HG02840 (cell line): ENCODE data around the gene ZNF280C.
"Not testable (repeated sequence)": the region's sequence is repeated elsewhere in the genome, so short reads cannot be mapped to it uniquely, and the experiment has no call there.

ENCODE experiments used
- ATAC-seq: cut with Tn5 transposase; IDR thresholded peaks from one replicate; pipeline ENCODE4 v1.9.1; 2021; ENCODE audit warnings: mild to moderate bottlenecking, moderate library complexity, moderate number of reproducible peaks; ENCODE audit not compliant: unreplicated experiment, low FRiP score

The ZNF280C gene

DNA sequence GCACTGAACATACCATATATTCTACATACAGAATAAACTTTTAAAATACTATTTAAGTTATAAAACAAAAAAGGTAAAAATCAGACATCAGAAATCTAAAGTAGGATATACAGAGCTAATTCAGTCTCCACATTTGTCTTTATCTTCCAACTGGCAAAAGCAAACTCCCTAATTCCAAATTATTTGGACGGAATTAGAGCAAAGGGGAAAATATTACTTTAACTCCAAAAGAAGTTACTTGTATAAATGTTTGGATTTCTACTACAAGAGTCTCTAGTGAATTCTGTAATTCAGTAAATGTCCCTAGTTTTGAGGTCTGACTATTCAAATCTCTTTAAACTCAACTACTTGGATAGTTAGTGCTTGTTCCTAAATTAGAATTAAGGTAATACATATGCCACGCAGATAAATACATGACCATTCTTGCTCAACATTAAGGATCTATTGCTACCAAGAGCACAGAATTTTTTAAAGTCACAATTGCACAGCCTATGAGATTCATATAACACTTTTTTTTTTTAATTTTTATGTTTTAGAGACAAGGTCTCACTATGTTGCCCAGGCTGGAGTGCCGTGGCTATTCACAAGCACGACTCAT, 7.3 kb downstream of the ZNF280C start:
- no peak for ATAC-seq

DNA sequence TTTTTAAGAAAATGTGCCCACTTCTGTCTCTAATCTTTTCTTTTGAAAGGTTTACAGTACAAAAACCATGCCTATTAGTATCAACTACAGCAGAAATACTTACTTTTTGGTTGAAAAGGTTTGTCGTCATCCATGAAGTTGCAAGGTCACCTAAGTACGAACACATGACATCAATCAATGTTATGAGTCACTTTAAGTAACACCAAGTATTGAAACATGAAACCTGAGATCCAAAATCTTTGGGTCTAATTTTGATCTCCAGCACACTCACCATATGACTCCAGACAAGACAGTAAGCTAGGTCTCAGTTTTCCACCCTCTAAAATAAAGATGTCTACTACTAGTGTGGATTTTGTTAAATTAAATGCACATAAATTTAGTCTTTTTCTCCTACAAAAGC, 8.4 kb downstream of the ZNF280C start:
- no peak for ATAC-seq

DNA sequence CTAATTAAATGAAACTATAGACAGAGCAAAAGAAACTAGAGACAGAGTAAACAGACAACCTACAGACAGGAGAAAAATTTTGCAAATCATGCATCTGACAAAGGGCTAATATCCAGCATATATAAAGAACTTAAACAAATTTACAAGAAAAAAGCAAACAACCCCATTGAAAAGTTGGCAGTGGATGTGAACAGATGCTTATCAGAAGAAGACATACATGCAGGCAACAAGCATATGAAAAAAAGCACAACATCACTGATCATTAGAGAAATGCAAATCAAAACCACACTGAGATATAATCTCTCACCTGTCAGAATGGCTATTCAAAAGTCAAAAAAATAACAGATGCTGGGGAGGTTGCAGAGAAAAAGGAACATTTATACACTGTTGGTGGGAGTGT, 14.8 kb downstream of the ZNF280C start:
- ATAC-seq: no peak

DNA sequence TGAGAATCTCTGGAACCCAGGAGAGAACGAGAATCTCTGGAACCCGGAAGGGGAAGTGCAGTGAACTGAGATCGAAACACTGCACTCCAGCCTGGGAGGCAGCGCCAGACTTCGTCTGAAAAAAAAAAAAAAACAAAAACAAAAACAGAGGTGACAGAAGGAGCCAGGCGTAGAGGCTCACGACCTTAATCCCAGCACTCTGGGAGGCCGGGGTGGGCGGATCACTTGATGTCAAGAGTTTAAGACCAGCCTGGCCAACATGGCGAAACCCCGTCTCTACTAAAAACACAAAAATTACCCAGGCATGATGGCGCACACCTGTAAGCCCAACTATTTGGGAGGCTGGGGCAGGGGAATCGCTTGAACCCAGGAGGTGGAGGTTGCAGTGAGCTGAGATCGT, 17.0 kb downstream of the ZNF280C start:
- no peak for ATAC-seq

DNA sequence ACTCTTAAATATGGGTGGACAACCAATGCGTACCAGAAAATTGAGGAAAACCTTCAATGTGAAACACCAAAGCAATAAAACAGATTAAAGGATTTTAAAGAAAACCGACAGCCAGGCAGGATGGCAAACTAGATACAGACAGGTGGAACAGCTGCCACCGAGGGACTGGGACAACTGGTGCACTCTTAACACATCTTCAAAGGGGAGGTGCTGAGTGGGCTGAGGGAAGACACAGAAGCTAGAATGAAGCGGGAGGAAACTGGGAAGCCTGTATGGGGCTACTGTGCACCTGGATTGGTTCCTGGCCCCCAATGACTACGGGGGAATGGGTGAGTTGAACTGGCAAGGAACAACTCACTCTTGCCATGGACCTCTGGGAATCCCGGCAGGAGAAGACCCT, 20.7 kb downstream of the ZNF280C start:
- ATAC-seq: no peak

DNA sequence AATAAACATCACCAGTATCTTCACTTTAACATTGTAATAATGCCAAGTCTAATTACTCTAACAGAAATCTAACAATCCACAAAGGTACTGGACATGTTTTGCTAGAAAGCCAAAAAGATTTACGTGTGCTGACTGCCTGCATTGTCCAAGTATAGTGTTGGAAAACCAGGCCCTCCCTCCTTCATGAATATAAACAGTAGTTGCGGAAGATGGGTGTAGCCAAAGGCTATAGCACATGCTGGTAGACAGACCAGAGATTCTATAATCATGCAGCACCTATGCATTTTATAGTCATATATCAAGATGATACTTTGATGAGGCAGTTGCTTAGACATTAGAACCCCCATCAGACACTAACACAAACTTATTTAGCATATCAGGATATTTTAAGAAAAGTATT, 22.6 kb downstream of the ZNF280C start:
- no peak for ATAC-seq

DNA sequence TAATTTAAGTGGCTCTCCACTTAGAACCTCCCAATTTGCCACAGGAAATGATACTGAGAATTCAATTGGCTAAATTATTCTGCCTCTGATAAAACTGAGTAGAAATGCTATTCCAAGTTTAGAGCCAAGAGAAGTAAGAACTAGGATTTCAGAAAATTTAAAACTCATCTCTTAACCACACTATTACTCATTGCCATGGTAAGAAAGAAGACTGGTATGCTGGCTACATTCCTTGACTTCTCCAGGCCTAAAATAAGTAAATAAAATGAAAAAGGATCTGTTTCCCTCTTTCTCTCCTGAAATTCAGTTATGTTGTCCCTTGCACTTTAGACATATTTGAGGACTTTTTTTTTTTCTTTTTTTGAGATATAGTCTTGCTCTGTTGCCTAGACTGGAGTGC, 23.3 kb downstream of the ZNF280C start:
- no peak for ATAC-seq

DNA sequence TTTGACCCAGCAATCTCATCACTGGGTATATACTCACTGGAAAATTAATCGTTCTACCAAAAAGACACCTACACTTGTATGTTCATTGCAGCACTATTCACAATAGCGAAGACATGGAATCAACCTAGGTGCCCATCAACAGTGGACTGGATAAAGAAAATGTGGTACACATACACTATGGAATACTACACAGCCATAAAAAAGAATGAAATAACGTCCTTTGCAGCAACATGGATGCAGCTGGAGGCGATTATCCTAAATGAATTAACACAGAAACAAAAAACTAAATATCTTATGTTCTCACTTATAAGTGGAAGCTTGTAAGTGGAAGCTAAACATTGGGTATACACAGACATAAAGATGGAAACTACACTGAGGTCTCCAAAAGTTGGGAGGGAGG, 37.5 kb downstream of the ZNF280C start:
- ATAC-seq: not testable (repeated sequence)

DNA sequence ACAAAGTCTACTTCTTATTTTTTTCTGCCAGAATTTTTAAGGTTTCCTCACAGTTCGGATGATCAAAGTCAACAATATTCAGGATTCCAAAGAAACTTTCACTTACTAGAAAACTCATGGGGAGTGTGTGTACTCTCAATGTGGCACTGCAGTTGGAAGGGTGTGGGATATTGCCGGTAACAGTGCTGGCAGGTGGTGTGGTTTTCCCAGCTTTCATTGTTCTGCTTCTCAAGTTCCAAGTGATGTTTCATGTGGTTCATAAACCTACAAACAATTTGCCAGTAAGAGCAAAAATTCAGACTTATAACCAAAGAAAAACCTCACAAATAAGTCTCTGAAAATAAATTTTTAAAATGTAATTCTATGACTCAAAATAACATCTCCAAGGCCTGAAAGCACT, 39.8 kb downstream of the ZNF280C start:
- ATAC-seq: no peak

DNA sequence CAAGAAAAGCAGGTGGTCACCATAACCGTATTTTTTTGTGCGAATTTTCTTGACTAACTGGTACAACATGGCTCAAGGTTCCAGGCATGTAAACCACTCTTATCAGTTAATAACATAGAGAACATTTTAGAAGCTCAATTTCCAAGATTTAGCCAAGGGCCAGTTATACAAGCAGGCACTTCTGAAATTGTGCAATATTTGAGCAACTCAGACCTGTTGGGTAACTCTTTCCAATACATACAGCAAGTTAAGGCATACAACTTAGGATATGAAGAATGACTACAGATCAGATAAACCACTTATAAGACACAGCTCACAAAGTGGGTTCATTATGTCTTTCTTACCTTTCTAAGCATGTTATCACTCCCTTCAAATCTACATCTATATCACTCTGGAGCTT, 43.9 kb downstream of the ZNF280C start:
- ATAC-seq: no peak

DNA sequence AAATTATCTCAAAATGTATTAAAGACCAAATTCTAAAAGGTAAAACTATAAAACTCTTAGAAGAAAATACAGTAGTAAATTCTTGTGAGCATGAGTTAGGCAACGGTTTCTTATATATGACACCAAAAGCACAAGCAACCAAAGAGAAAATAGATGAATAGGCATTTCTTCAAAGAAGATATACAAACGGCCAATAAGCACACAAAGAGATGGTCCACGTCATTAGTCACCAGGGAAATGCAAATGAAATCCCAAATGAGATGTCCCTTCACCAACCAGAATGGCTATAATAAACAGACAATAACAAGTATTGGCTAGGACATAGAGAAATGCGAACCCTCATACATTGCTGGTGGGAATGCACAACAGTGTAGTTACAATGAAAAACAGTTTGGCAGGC, 52.4 kb downstream of the ZNF280C start:
- ATAC-seq: no peak

DNA sequence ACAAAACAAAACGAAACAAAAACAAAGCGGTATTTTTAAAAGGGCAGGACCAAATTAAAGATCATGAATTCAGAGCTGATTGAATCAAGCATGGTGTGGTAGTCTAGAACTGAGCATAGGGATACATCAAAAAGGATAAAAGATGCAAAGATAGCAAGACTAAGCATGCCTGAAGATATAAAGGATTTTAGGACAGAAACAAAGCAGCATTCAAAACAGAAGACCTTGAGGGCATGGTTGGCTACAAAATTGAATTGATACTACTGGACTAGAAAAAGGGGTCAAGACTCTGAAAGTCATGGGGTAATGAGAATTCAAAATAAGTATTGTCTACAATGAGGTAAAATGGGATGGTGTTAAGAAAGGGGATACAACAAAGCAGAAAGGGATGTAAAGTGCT, 55.3 kb downstream of the ZNF280C start:
- ATAC-seq: no peak

DNA sequence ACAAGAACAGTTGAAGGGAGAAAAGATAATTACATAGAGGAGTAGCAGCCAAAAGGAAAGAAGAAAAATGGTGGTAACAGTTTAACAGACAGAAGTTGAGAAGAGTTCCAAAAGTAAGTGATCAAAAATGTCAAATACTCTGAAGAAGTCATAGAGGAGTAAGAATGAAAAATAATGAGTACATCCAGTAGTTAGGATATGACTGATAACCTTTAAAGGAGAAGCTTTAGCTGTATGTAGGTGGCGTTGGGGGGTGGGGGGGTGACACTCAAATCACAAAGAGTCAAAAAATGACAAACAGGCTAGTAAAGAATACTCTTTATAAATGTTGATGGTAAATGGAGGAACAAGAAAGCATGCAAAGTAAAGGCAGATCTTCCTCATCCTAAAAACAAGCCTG, 56.3 kb downstream of the ZNF280C start:
- ATAC-seq: no peak

DNA sequence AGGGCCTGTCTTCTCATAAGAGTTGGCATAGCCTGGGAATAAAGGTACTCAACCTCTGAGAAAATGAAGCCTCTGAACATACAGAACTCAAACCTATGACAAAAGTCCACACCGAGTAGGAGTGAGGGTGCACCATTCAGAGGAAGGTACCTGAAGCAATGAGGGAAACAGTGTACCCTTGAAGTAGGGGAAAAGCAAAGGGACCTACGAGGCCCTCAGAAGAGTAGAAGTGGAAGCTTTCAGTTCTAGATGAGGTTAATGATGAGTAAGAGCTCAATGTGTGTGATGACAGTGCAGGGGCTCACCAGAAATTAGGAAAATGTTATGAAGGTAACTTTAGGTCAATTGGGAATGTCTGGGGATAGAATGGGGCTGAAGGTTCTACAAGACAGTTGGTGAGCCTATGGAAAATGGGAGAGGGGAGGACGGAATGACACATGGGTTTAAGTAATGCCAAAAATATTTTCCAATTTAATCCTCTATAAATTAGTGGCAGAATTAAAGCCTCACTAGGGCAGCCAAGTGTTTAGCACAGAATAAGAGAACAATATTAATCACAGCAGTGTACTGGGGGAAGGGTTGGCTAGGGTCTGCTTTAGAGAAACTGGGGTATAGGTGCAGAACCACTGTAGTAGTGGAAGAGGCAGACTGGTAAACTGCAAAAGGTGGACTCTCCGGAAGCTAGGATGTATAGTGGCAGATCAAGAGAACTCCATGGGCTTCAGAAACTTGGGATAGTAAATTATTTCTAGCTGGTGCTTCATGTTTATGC, 57.1 kb downstream of the ZNF280C start:
- no peak for ATAC-seq

DNA sequence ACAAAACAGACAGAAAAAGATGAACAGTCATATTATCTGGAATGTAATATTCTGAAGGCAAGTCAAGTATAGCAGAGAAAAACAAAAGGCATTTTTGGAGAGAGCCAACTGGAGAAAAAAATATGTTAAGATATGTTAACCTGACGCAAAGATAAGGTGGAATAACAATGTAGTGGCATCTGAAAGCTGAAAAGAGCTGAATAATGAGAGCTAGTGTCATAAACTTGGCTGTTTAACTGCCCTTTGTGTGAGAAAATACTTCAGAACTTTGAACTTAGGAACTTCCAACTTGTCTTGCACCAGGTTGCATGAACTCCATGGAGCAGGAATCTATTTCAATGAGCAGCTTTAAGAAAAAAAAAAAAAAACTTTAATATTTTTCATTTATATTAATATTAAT, 64.1 kb downstream of the ZNF280C start:
- no peak for ATAC-seq

DNA sequence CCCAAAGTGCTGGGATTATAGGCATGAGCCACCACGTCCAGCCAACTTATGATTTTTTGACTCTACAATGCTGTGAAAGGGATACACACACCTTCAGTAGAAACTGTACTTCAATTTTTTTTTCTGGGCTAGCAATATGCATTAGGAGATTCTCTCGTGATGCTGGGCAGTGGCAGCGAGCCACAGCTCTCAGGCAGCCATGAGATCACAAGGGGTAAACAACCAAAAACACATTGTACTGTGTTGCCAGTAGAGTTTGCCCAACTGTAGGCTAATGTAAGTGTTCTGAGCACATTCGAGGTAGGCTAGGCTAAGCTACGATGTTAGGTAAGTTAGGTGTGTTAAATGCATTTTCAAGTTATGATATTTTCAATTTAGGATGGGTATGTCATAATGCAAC, 71.2 kb downstream of the ZNF280C start:
- ATAC-seq: no peak

DNA sequence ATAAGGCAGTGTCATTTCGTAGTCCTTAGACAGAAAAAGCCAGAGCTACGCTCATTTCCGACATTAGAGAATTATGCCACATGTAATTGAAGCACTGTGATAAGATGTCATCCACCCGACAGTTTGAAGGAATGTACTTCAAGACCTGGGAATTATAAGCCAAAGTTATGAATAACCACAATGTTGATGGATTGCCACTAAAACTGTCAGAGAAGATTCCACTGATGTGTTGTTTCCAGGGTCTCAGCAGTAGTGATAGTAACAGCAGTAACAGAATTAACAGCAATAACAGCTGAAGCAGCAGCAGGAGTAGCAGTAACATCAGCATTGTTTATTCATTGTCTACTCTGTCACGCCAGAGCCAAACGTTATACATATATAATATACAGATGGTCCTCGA, 72.2 kb downstream of the ZNF280C start:
- no peak for ATAC-seq

DNA sequence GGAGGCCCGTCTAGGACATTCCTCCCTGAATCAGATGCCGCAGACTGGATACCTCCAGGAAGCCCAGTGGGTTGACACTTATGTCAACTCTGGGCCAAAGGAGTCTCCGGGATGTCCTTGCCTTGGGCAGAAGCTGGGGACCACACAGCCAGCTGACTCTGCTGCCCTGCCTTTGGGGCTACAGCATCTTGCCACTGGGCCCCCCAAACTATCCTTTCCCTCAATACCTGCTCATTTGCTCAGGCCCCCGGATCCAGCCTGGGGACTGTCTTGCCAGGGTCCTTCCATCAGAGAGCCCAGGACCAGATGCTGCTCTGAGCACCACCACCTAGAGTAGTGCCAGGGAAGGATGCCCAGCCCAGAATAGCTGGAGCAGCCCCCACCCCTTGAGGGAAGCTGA, 77.9 kb downstream of the ZNF280C start:
- no peak for ATAC-seq

DNA sequence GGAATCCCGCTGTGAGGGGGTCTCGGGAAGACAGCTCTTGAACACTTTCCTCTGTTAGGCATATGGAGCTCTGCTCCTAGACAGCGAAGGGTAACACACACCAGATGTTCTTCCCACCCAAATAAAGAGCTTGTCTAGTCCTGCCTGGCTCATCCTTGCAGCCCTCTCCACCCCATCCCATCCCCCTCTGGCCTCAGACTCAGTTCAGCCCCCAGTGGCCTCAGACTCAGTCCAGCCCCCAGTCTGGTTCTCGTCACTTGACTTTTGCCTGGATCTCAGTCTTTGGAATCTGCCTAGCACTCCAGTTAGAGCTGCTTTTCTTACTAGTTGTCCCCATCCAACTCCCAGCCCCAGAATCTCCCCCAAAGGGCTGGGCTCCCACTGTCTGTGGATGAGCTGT, 82.0 kb downstream of the ZNF280C start:
- ATAC-seq: no peak

DNA sequence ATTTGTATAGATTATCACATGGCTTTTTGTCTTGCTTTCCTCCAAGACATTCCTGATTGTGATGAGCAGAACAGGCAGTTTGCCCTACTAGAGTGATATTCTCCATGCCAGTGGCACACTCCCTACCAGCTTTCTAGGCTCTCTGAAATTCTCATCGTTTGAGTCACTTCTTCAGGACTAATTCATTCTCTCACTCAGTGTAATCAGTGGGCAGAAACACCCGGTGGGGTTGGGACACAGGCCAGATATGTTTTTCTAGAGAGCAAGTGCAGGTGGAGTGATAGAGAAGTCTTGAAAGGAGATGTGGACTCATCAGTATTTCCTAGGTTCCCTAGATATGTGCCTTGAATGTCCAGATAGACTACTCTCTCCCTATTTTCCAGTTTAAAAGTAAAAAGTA, 83.8 kb downstream of the ZNF280C start:
- no peak for ATAC-seq

DNA sequence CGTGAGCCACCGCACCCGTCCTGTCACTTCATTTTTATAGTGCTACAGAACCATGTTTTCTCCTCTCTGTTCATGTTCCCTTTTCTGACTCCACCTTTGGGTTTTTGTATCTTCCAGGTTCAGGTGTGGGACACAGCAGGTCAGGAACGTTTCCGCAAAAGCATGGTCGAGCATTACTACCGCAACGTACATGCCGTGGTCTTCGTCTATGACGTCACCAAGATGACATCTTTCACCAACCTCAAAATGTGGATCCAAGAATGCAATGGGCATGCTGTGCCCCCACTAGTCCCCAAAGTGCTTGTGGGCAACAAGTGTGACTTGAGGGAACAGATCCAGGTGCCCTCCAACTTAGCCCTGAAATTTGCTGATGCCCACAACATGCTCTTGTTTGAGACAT, 84.5 kb downstream of the ZNF280C start:
- ATAC-seq: no peak

DNA sequence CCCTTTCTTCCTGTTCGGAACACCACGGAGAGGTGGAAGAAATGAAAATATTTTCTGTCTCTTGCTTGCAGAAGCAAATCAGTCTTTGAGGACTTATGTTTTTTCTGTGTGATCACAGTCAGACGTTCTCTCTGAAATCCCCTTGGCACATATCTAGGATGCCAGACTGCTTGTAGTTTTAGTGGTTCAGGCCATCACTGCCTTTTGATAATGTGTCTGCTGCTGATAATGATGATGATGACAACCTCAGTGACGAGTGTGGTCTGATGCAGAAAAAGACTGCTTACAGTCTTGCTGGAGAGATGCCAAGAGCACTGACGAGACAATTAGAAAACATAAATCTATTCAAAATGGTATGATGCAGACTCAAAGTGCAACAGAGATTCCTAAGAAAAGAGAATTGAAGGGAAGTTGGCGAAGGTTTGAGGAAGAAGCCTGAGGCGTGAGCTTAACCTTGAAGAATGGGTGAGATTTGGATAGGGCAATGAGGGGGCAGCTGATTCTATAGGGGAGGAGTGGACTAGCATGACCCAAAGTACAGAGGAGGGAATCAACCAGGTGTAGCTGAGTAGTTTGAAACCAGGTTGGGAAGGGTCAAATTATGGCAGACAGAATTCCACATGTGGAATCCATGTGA, 89.0 kb downstream of the ZNF280C start:
- no peak for ATAC-seq
